Fibroblast of skin of abdomen (primary cell): ENCODE results near the gene NRP2.

ENCODE experiments used
- DNase-seq: peaks from one replicate; pipeline ENCODE4 v3.0.0-alpha.2; 2013

Gene NRP2

DNA sequence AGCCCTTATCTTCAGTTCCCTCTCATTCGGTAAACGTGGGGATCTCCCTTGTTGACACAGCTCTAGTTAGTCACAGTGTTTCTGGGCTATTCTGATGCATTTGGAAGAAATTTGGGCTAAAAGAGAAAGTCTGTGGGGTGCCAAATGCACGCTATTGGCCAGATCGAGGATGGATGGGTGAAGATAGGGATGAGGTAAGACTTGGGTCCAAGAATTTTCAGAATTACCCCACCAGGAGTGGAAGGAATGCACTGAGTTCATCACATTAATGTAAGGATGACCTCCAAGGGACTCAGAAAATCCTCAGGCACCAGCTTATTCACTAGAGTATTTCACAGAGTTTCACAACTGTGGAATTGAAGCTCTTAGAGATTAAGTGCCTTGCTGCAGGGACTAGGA, 49.3 kb downstream of the NRP2 start:
- peak; percentile 99 for DNase-seq

DNA sequence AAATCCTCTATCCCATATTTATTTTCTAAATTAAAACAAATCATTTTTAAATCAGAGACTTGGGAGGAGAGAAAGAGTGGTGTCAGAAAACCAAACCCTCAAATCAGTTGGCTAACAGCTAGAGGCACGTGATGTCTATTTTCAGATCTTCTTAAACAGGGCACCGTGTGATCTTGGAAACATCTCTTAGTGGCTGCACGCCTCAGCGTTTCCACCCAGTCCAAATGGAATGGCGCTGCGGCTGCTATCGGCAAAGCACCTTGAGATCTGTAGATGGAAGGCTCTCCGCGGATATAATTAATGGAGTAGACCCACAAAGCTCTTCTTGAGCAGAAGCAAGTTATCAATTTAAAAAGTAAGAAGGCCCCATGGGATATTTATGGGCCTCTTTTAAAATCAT, 50.0 kb downstream of the NRP2 start:
- no peak for DNase-seq

DNA sequence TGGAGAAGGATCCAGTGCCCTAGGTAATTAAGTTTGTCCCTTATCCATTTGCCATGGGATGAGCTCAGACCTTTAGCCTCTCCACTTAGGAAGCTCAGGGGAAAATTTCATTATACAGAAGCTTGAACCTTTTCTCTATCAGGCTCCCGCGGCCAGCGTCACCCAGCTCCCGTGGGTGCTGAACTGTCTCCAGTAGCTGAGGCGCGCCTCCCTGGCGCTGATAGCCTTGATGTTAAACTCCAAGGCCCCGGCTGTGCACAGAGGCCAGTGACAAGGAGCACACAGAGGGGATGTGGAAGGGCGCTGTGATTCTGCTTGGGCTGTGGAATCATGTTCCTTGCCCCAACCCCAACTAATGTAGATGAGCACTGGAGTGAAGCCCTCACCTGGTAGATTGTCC, 50.8 kb downstream of the NRP2 start:
- DNase-seq = no peak

DNA sequence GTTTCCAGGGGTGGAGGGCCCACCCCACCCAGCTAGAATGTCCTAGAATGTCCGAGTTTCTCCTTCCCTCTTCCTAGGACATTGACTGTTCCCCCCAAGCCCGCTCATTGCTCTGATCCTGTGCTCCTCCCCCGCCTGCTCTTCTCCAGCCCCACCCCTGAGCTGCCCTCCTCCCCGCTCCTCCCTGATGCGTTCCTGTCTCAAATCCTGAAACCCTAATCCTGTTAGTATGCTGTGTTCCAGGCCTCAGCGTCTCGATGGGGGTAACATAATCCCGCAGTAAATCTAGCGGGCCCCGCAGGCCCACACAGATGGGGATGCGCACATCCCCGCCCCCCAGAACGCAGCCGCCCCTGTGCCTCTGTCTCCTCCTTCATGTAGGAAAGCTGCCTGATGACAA, 51.3 kb downstream of the NRP2 start:
- DNase-seq = peak; percentile 55

DNA sequence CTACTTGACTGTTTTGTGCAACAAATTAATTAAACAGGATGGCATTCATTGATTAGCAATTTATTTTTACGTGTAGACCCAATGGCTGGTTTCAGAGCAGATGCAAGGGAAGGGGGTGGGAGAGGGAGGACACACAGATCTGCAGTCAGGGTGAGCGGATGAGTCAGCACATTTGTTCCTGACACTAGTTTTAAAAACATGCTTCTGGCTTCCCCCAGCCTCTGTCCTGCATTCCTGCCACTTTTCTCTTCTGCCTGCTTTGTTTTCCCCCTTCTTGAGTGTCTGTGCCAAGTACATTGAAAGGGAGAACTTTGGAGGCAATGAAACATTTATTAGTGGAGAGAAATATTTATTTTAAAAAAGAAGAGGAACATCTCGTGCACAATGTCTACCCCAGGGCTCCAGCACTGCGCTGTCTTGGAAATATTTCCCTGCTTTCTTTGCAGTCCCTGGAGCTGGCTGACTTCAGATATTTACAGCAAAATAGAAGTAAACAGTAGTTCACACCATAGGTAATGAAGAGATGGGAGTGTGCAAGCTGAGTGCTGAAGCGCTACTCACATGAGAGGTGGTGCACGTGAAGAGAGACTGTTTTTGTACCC, 52.2 kb downstream of the NRP2 start:
- peak; percentile 93 for DNase-seq

DNA sequence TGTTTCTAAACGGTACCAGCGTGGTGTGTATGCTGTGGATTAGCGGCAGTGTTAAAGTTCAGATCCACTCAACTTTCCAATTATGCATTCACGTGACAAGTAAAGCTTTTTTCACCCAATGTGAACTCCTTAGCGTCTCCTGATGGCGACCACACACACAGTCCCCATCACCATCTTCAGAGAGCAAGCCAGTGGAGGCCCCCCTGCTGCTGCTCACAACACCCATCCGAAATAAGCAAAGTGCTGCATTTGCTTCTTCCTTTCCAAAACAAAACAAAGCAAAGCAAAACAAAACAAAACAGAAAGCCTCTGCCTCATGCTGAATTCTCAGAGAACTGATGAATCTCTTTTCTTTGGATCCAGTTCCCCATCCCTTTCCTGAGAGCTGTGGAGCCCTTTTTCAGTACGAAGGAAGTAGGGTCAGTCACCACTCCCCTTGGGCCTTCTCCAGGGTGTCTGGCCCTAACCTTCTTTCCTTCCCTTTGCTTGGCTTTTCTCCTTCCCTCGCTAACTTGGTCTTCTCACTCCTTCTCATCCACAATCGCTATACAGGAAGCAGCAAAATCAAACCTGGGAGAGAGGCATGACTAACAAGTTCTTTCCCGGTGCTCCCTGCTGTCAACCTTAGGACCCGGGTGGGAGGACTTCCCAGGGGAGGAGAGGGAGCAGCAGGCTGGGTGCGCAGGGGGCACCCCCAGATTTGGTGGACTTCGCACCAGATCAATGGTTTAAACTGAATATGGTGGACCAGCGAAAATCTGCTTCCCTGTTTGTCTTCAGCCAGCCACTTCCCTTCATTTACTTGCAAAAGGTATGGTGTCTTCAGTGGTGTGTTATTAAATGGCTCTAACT, 56.0 kb downstream of the NRP2 start:
- DNase-seq = no peak

DNA sequence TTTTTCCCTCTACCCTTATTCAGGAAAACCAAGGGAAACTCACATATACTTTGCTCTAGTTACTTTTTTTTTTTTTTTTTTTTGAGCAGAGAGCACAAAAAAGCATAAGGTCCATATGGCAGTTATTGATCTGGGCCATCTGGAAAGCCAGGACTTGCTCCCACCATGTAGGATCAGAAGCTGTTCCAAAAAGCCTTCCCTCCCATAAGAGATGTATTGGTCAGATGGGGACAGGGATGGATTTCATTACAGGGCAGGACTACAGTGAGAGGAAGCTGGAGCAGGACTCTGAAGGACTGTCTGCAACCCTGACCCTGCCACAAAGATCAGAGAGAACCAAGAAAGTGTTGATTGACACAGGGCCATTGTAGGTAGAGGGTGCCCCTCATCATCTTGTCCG, 57.3 kb downstream of the NRP2 start:
- no peak for DNase-seq

DNA sequence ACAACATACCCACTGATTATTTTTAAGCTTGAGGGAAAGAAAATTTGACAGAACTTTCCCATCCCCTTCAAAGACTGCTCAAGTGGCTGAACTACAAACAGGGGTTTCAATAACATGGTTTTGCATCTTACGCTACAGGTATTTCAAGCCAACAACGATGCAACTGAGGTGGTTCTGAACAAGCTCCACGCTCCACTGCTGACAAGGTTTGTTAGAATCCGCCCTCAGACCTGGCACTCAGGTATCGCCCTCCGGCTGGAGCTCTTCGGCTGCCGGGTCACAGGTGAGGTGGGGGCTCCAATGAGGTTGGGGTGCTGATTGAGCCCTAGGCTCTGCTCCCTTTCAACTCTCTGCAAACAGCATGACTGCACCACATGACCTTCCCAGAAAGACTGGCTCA, 58.1 kb downstream of the NRP2 start:
- no peak for DNase-seq

DNA sequence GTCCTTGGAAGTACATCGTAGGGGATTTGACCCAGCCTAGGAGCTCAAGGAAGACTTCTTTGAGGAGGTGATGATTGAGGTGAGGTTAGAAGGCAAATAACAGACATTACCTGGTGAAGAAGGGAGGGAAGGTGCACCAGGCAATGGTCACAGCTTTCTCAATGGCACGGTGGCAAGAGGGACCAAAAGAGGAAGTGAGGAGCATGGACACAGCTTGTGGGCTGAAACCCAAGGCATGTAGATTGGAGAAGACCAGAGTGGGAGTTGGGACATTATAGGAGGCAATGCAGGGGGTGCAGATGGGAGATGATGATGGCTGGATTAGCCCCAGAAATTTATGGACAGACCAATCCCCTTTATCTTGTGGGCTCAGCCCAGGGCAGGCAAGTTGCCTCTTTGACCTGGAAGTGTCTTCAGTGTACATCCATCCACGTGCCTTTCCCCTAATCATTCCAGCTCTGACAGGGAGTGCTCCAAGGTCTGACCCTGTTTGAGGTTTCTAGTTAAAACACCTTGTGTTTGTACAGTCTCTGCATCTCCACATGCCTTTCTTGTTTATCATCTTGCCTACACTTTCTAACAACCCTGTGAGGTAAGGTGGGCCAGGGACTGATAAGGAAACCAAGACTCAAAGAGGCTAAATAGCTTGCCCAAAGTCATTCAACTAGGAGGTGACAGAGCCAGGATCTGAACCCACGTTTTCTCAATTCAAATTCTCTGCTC, 59.1 kb downstream of the NRP2 start:
- no peak for DNase-seq

DNA sequence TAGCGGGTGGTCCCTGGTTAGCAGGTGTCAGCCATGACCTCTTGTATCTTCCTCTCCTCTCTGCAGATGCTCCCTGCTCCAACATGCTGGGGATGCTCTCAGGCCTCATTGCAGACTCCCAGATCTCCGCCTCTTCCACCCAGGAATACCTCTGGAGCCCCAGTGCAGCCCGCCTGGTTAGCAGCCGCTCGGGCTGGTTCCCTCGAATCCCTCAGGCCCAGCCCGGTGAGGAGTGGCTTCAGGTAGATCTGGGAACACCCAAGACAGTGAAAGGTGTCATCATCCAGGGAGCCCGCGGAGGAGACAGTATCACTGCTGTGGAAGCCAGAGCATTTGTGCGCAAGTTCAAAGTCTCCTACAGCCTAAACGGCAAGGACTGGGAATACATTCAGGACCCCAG, 60.8 kb downstream of the NRP2 start:
- DNase-seq = no peak

DNA sequence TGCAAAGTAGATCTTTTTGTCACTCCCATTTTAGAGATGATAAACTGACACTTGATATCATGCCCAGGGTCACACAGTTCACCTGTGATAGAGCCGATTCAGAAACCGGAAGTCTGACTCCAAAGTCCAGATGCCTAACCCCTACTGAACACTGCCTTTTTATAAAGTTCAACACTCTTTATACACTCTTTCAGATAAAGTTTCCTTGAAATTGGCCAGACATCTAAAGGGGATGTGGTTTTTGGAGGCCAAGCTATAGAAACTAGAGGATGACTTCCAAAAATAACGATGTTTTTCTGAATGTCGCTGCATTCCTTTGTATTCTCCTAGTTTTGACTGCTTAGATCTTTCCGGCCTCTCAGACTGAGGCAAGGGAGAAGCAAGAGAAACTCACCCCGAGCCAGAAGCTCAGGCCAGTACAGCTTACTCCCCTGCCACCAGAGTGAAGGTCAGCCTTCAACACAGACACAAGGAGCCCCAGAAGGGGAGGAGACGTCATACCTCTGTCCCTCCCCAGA, 61.8 kb downstream of the NRP2 start:
- no peak for DNase-seq

DNA sequence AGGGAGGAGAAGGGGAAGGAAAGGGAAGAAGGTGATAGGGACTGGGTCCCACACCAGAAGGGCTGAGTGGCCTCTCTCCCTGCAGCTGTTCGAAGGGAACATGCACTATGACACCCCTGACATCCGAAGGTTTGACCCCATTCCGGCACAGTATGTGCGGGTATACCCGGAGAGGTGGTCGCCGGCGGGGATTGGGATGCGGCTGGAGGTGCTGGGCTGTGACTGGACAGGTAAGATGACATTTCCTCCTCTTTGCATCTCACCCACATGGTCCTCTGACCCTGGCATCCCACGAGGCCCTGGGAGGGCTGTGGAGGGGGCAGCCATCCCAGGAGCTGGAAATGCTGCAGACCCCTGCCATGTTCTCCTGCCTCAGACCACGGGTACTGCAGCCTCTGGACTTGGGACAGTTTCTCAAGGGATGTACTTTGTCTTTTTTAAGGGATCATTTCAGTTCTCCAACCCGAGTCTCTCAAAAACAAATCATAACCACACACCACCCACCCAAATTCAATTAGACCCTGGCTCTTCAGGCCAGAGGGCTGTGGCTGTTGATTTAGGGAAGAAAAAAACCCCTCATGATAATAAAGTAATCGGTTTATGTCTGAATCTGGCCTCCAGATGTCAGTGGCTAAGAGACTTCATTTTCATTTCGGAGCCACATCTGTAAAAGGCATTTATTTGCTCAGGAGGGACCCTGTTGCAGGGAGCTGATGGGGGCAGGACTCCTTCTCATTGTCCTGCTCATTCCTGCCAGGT, 63.5 kb downstream of the NRP2 start:
- DNase-seq = no peak

DNA sequence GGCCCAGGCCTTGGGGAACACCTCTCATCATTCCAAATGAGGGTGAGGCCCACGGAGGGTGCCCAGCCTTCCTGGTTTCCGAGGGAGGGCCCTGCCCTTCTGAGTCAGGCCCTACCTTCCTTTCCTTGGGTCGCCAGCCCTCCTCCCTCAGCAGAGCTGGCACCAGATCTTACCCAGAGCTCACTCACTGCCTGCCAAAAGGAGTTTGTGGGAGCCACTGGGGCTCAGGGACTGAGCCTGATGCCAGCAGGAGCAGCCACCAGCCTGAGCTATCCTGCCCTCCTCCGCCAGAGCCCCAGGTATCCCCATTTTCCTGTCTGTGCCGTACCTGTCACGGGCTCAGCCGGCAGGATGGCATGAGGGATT, 64.1 kb downstream of the NRP2 start:
- no peak for DNase-seq

DNA sequence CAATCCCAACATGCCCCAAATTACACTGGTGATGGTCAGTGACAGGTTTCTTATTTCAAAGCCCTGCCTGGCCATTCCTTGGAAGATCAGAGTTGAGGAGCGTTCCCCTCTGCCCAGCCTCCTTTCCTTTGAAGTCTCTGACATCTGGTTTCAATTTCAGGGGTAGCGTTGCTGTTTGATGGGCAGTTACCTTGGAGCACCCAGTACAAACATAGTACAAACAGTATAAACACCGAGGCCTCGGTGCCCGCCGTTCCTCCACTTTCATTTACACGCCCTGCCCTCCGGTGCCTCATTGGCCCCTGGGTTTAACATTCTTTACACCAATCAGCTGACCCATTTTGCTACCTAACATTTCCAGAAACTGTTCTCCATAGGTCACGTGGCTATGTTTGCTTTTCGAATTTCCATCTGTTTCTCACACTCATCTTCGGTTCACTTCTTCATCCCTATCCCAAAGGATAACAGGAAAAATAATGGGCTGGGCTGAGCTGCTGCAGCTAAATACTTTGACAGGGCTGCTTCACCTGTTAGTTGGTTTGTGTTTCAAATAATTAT, 65.6 kb downstream of the NRP2 start:
- no peak for DNase-seq

DNA sequence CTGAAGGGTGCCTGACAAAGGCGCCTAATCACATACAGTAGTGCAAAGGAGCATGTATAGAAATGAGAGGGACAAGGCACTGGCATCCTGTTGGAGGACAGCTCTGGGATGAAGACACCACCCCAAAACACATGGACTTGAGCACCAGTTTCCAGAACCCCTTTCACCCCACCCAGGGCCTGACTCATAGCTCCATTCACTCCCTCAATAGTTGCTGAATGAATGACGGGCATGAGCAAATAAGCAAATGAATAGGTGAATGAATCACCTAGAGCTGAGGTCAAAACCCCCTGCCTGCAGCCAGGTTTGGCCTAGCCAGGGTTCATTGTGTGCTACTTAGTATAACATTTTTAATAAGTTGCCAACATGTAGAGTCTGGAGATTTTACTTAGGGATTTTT, 66.3 kb downstream of the NRP2 start:
- no peak for DNase-seq

DNA sequence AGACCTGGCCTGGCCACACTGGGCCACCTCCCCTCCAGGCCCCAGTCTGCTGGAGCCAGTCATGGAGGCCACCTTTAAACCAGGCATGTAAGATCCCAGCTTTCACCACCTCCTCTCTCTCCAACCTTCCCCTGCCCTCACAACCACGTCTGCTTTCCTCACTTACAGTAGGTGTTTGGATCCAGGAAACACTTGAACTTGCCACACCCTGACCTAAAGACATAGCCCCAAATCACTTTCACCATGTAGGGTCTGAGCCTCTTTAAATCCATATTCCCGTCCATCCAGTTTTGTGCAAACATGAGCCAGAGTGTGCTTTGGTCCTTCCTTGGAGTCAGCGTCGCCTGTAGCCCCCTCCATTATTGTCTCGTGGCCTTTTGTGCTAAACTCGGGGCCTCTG, 66.8 kb downstream of the NRP2 start:
- no peak for DNase-seq

DNA sequence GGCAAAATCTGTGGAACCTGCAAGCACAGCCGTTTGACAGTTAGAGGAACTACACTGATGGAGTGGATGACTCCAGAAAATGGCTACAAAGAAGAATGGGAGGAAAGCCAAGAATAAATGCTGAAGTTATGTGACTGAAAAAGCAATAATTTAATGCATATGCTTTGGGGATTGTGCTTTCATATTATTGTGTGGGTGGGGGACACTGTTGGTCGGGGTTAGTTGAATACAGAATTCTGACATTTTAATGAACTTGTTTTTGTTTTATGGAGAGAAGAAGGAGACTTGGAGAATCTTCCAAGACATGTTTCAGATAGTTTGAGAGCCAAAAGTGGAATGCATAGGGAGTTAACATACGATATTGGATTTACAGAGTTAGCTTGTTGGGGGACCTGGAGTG, 68.5 kb downstream of the NRP2 start:
- DNase-seq = peak; percentile 48

DNA sequence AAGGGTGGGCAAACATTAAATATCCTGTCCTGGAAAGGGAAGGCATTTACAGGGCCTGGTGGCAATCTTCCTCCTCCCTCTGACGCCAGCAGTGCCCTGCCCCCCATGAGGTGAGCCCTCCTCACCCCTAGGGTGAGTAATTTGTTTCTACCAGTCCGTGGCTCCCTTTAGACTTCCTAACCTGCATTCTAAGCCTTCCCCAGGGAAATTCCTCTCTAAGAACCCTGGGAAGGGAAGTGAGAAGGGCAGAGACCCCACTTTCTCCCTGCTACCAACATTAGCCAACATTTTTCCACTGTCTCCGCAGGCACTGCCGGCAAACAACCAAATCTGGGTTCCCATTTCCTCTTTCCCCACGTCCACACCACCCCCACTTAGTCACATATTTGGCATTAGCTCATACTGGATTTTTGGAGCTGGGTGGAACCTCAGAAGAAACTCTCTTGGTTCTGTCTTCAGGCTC, 69.3 kb downstream of the NRP2 start:
- DNase-seq = no peak

DNA sequence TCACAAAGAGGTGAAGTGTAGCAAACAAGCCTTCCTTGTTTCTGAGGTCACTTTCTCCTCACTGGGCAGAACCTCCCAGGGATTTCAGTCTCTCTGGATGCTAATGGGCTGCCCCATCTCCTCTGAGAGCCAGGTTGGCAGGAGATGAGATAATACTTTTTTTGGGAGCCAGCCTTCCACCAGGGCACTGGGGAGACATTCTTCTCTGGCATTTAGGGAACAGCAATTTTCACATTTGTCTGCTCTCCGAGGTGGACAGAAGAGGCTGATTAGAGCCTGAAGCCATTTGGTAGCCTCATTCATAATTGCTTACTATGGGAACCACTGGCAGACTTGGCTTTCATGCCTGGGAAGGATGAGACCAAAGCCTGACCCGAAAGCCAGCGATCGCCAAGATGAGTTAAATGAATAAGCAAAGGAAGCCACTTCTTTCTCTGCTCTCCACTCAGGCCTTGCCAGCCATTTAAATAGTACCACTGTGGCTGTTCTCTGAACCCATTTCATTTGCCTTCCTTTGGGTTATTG, 70.1 kb downstream of the NRP2 start:
- DNase-seq = no peak

DNA sequence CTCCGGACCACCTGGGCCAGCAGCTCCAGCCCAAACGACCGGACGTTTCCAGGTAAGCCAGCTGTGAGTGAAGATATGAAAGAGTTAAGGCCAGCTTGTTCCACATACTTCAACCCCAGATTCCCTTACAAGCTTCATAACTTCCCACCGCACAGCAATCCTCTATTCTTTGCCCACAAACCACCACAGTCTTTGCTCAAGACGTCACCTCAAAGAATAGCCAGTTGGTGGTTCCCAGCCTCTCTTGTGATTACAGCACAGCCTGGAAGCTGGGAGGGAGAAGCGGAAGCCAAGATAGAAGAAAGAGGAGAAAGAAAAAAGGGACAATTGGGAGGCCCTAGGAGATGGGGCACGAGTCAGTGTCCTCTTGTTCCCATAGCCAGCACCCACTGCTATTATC, 70.6 kb downstream of the NRP2 start:
- DNase-seq = peak; percentile 59

DNA sequence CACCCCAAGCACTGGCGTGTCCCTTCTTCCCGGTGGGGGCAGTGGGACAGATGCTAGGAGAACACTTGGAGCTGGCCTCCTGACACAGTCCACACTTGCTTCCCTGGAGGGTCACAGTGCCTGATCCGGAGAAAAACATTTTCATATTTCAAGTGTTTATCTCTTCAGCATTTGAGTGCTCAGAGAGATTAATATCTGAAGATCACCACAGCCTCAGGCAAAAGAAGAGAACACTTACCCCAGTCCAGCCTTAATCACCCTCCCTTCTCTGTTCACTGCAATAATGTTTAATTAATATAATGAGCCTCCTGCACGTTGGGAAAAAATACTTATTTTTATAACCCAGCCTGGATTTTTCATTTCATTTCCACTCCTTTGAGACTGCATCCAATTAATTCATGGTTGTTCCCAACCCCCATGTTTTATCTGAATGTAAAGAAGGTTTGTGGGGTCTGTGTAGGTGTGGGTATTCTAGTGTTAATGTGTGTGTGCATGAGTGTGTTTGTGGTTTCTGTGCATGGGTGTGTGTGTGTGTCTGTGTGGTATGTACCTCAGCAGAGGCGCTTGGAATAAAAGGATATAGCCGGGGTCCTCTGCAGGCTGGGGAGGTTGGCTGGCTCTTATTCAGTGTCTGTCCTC, 72.1 kb downstream of the NRP2 start:
- DNase-seq = no peak

DNA sequence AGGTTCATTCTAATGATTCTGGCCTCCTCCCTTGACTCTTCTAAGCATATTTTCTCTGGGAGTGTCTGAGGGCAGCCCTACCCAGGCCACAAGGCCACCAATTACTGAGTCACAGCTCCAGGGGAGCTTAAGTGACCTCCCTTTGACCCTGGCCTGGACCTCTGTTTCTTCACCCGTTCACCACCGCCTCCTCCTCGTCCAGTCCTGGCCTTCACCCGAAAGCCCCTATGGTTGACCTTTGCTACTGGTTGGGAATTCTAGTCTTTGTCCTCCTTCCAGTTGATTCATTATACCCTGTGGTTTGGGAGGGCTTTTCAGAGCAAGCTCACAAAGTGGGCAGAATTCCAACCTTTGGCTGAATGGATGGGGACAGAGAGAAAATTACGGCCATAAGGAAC, 72.6 kb downstream of the NRP2 start:
- DNase-seq = peak; percentile 60
